Measurements from ENCODE around the gene RHD.
A peak's percentile ranks its signal among the peaks of the same experiment; 100 is the strongest.
"Not testable (repeated sequence)": the region's sequence is repeated elsewhere in the genome, so short reads cannot be mapped to it uniquely, and the experiment has no call there.

The RHD gene

DNA sequence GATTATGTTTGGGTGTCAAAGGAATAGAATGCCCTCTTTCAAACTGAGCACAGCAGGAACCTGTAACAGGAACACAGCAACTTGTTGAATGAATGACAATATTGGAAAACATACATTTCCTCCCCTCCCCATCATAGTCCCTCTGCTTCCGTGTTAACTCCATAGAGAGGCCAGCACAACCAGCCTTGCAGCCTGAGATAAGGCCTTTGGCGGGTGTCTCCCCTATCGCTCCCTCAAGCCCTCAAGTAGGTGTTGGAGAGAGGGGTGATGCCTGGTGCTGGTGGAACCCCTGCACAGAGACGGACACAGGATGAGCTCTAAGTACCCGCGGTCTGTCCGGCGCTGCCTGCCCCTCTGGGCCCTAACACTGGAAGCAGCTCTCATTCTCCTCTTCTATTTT is at the start of gene RHD:
TSS of gene RHD (plus strand) at position 272 of the 400 bp plus-strand sequence. CDS start at position 311, 39 bp downstream.
- H3K9me3 ChIP-seq (replicated peaks; ENCODE audit: insufficient read depth, low read length); H3K4me3 ChIP-seq (ENCODE audit: low read length); H3K4me1 ChIP-seq (ENCODE audit: low read length); H3K9me2 ChIP-seq (replicated peaks; ENCODE audit: insufficient read depth, low read length); H3K27ac ChIP-seq (ENCODE audit: low read length); H4K20me1 ChIP-seq (ENCODE audit: insufficient read depth, low read length); H3K79me2 ChIP-seq (ENCODE audit: low read length); H3F3A ChIP-seq (ENCODE audit: insufficient read depth, low read length); H2AFZ ChIP-seq (ENCODE audit: low read length); H3K27me3 ChIP-seq (replicated peaks; ENCODE audit: insufficient read depth, low read length); H3K4me2 ChIP-seq (ENCODE audit: low read depth, low read length); DNase-seq; H3K36me3 ChIP-seq (replicated peaks; ENCODE audit: insufficient read depth, low read length); H3K9ac ChIP-seq (ENCODE audit: low read length): not testable (repeated sequence)

DNA sequence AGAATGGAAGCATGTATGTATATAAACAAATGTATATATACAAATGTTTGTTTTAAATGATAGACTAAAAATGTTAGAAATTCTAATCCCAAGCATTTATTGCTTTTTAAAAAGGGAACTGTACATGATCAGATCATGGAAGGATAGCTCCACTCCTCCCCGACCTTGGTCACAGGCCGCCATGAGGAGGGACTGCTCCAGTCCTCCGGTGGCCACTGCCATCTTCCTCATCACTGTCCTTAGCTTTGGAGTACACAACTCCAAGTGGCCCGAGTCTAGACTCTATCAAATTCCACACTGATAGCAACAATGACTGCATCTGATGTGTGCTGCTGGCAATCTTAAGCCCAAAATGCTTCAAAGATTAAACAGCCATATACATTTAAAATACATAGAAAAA is 49.7 kb upstream of the RHD start:
- Histone ChIP-seq H2AFZ (ENCODE audit: low read length) (no peak overlapping the region), H3K4me2 (ENCODE audit: low read depth, low read length) (no peak overlapping the region), H3K79me2 (ENCODE audit: low read length) (0 out of 2 replicates have a peak, but pooled peaks cover 4% of the 10 kb centered on the region), H3K9me2 (replicated peaks; ENCODE audit: insufficient read depth, low read length) (no peaks in the 10 kb centered on the region), H3F3A (ENCODE audit: insufficient read depth, low read length) (no peaks in the 10 kb centered on the region; the same call in 1 of the 2 replicates), H3K36me3 (replicated peaks; ENCODE audit: insufficient read depth, low read length) (peaks cover 10% of the 10 kb centered on the region), H3K27ac (ENCODE audit: low read length) (no peak overlapping the region), H3K4me3 (ENCODE audit: low read length) (no peak overlapping the region), H3K9me3 (replicated peaks; ENCODE audit: insufficient read depth, low read length) (no peaks in the 10 kb centered on the region), H4K20me1 (ENCODE audit: insufficient read depth, low read length) (no peaks in the 10 kb centered on the region), H3K4me1 (ENCODE audit: low read length) (no peaks in the 10 kb centered on the region), H3K9ac (ENCODE audit: low read length) (no peak overlapping the region), H3K27me3 (replicated peaks; ENCODE audit: insufficient read depth, low read length) (no peaks in the 10 kb centered on the region)
- no peak for DNase-seq
- TF ChIP-seq EZH2phosphoT487 (IDR thresholded peaks at IDR 0.05; ENCODE audit: low read length) (no peak), EZH2 (optimal IDR thresholded peaks at IDR 0.05; ENCODE audit: low read depth, low read length) (no peak)
- TF ChIP-seq, protein P1, sequence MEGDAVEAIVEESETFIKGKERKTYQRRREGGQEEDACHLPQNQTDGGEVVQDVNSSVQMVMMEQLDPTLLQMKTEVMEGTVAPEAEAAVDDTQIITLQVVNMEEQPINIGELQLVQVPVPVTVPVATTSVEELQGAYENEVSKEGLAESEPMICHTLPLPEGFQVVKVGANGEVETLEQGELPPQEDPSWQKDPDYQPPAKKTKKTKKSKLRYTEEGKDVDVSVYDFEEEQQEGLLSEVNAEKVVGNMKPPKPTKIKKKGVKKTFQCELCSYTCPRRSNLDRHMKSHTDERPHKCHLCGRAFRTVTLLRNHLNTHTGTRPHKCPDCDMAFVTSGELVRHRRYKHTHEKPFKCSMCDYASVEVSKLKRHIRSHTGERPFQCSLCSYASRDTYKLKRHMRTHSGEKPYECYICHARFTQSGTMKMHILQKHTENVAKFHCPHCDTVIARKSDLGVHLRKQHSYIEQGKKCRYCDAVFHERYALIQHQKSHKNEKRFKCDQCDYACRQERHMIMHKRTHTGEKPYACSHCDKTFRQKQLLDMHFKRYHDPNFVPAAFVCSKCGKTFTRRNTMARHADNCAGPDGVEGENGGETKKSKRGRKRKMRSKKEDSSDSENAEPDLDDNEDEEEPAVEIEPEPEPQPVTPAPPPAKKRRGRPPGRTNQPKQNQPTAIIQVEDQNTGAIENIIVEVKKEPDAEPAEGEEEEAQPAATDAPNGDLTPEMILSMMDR (IDR thresholded peaks at IDR 0.05; ENCODE audit: low read length): no peak

- H4K20me1 ChIP-seq (ENCODE audit: insufficient read depth, low read length): no peaks in the 10 kb centered on the region
- no peaks in the 10 kb centered on the region; the same call in 1 of the 2 replicates for H3F3A ChIP-seq (ENCODE audit: insufficient read depth, low read length)
- TF ChIP-seq, protein P1 (IDR thresholded peaks at IDR 0.05; ENCODE audit: low read length): no peak
- TF ChIP-seq EZH2phosphoT487 (IDR thresholded peaks at IDR 0.05; ENCODE audit: low read length): no peak
- TF ChIP-seq EZH2 (optimal IDR thresholded peaks at IDR 0.05; ENCODE audit: low read depth, low read length): no peak
- DNase-seq: no peak
- peaks cover 10% of the 10 kb centered on the region for H3K36me3 ChIP-seq (replicated peaks; ENCODE audit: insufficient read depth, low read length)
- no peaks in the 10 kb centered on the region for H3K9me2 ChIP-seq (replicated peaks; ENCODE audit: insufficient read depth, low read length)
- 0 out of 2 replicates have a peak, but pooled peaks cover 4% of the 10 kb centered on the region for H3K79me2 ChIP-seq (ENCODE audit: low read length)
- H3K27me3 ChIP-seq (replicated peaks; ENCODE audit: insufficient read depth, low read length): no peaks in the 10 kb centered on the region
- no peaks in the 10 kb centered on the region for H3K9me3 ChIP-seq (replicated peaks; ENCODE audit: insufficient read depth, low read length)
- no peak overlapping the region for H2AFZ ChIP-seq (ENCODE audit: low read length)
- no peaks in the 10 kb centered on the region for H3K4me1 ChIP-seq (ENCODE audit: low read length)
- H3K27ac ChIP-seq (ENCODE audit: low read length): no peak overlapping the region
- no peak overlapping the region for H3K4me2 ChIP-seq (ENCODE audit: low read depth, low read length)
- no peak overlapping the region for H3K9ac ChIP-seq (ENCODE audit: low read length)
- no peak overlapping the region for H3K4me3 ChIP-seq (ENCODE audit: low read length)
These were observed 48.8 kb upstream of the RHD start for GRCh38 chr1:25223471-25223870.

- peak within 1 kb of the TSS; percentile 69 for H3K27ac ChIP-seq (ENCODE audit: low read length)
- peak; percentile 90 for DNase-seq
- peak within 1 kb of the TSS; percentile 69 for H2AFZ ChIP-seq (ENCODE audit: low read length)
- H3K79me2 ChIP-seq (ENCODE audit: low read length): peaks cover 43% of the 10 kb centered on the region
- no peaks in the 10 kb centered on the region for H3K9me2 ChIP-seq (replicated peaks; ENCODE audit: insufficient read depth, low read length)
- no peaks in the 10 kb centered on the region for H4K20me1 ChIP-seq (ENCODE audit: insufficient read depth, low read length)
- H3K4me1 ChIP-seq (ENCODE audit: low read length): peaks cover 22% of the 10 kb centered on the region
- peak within 1 kb of the TSS; percentile 79 for H3K9ac ChIP-seq (ENCODE audit: low read length)
- no peaks in the 10 kb centered on the region for H3K9me3 ChIP-seq (replicated peaks; ENCODE audit: insufficient read depth, low read length)
- peak within 1 kb of the TSS; percentile 86 for H3K4me3 ChIP-seq (ENCODE audit: low read length)
- H3K4me2 ChIP-seq (ENCODE audit: low read depth, low read length): peak within 1 kb of the TSS; percentile 84
- no peak for TF ChIP-seq EZH2phosphoT487 (IDR thresholded peaks at IDR 0.05; ENCODE audit: low read length)
- no peak for TF ChIP-seq EZH2 (optimal IDR thresholded peaks at IDR 0.05; ENCODE audit: low read depth, low read length)
- TF ChIP-seq, protein P1 (IDR thresholded peaks at IDR 0.05; ENCODE audit: low read length): no peak
- H3F3A ChIP-seq (ENCODE audit: insufficient read depth, low read length): peaks cover 18% of the 10 kb centered on the region
- no peaks in the 10 kb centered on the region for H3K27me3 ChIP-seq (replicated peaks; ENCODE audit: insufficient read depth, low read length)
- peaks cover 3% of the 10 kb centered on the region; the same call in 1 of the 2 replicates for H3K36me3 ChIP-seq (replicated peaks; ENCODE audit: insufficient read depth, low read length)
These were observed 40.1 kb upstream of the RHD start, which contains the start of gene SYF2 for GRCh38 chr1:25232027-25232865. SYF2 (minus strand) TSS chr1:25232502; CDS start chr1:25232467, 35 bp downstream.

Data from MM.1S (cell line).